Measurements from ENCODE around the gene FTO. TPM values are rescaled to one million over a fixed set of nuclear protein-coding genes. Genes with fewer than 3 reads are reported as not detected.

FTO gene
- total and polyA plus RNA-seq, 2 of the 8 experiments (the other 6 are each of a cell fraction or from before 2014, with no cell fraction given), result 34.5 to 59.8 TPM

DNA sequence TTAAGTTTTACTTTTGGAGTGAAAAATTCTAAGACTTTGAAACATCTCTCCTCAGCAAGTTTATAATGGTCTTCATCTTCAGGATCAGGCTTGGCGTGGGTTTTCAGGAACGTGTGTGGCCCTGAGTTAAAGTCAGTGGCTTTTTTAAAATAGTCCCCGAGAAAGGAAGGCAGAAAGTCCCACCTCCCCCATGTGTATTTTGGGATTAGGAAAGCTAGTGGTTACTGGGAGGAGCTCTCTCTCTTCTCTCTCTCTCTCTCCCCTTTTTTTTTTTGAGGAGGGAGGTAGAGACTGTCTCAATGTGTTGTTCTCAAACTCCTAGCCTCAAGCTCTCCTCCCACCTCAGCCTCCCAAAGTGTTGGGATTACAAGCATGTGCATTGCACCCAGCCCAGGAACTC, 369.4 kb downstream of the FTO start (continued):
- TF ChIP-seq, protein P1, sequence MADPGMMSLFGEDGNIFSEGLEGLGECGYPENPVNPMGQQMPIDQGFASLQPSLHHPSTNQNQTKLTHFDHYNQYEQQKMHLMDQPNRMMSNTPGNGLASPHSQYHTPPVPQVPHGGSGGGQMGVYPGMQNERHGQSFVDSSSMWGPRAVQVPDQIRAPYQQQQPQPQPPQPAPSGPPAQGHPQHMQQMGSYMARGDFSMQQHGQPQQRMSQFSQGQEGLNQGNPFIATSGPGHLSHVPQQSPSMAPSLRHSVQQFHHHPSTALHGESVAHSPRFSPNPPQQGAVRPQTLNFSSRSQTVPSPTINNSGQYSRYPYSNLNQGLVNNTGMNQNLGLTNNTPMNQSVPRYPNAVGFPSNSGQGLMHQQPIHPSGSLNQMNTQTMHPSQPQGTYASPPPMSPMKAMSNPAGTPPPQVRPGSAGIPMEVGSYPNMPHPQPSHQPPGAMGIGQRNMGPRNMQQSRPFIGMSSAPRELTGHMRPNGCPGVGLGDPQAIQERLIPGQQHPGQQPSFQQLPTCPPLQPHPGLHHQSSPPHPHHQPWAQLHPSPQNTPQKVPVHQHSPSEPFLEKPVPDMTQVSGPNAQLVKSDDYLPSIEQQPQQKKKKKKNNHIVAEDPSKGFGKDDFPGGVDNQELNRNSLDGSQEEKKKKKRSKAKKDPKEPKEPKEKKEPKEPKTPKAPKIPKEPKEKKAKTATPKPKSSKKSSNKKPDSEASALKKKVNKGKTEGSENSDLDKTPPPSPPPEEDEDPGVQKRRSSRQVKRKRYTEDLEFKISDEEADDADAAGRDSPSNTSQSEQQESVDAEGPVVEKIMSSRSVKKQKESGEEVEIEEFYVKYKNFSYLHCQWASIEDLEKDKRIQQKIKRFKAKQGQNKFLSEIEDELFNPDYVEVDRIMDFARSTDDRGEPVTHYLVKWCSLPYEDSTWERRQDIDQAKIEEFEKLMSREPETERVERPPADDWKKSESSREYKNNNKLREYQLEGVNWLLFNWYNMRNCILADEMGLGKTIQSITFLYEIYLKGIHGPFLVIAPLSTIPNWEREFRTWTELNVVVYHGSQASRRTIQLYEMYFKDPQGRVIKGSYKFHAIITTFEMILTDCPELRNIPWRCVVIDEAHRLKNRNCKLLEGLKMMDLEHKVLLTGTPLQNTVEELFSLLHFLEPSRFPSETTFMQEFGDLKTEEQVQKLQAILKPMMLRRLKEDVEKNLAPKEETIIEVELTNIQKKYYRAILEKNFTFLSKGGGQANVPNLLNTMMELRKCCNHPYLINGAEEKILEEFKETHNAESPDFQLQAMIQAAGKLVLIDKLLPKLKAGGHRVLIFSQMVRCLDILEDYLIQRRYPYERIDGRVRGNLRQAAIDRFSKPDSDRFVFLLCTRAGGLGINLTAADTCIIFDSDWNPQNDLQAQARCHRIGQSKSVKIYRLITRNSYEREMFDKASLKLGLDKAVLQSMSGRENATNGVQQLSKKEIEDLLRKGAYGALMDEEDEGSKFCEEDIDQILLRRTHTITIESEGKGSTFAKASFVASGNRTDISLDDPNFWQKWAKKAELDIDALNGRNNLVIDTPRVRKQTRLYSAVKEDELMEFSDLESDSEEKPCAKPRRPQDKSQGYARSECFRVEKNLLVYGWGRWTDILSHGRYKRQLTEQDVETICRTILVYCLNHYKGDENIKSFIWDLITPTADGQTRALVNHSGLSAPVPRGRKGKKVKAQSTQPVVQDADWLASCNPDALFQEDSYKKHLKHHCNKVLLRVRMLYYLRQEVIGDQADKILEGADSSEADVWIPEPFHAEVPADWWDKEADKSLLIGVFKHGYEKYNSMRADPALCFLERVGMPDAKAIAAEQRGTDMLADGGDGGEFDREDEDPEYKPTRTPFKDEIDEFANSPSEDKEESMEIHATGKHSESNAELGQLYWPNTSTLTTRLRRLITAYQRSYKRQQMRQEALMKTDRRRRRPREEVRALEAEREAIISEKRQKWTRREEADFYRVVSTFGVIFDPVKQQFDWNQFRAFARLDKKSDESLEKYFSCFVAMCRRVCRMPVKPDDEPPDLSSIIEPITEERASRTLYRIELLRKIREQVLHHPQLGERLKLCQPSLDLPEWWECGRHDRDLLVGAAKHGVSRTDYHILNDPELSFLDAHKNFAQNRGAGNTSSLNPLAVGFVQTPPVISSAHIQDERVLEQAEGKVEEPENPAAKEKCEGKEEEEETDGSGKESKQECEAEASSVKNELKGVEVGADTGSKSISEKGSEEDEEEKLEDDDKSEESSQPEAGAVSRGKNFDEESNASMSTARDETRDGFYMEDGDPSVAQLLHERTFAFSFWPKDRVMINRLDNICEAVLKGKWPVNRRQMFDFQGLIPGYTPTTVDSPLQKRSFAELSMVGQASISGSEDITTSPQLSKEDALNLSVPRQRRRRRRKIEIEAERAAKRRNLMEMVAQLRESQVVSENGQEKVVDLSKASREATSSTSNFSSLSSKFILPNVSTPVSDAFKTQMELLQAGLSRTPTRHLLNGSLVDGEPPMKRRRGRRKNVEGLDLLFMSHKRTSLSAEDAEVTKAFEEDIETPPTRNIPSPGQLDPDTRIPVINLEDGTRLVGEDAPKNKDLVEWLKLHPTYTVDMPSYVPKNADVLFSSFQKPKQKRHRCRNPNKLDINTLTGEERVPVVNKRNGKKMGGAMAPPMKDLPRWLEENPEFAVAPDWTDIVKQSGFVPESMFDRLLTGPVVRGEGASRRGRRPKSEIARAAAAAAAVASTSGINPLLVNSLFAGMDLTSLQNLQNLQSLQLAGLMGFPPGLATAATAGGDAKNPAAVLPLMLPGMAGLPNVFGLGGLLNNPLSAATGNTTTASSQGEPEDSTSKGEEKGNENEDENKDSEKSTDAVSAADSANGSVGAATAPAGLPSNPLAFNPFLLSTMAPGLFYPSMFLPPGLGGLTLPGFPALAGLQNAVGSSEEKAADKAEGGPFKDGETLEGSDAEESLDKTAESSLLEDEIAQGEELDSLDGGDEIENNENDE (IDR thresholded peaks at IDR 0.05; ENCODE audit: insufficient replicate concordance, low read length), result no peak
- TF ChIP-seq TAF7 (optimal IDR thresholded peaks at IDR 0.05; ENCODE audit: borderline replicate concordance, low read depth, low read length) (no peak), CBX8 (IDR thresholded peaks at IDR 0.05; ENCODE audit: borderline replicate concordance, low read depth, low read length) (no peak), JUN (IDR thresholded peaks at IDR 0.05; ENCODE audit: low read depth, low read length) (no peak), MAFK (IDR thresholded peaks at IDR 0.05; ENCODE audit: low read depth, low read length) (no peak), JUND (IDR thresholded peaks at IDR 0.05; ENCODE audit: low read length) (no peak)
- TF ChIP-seq, protein P2, sequence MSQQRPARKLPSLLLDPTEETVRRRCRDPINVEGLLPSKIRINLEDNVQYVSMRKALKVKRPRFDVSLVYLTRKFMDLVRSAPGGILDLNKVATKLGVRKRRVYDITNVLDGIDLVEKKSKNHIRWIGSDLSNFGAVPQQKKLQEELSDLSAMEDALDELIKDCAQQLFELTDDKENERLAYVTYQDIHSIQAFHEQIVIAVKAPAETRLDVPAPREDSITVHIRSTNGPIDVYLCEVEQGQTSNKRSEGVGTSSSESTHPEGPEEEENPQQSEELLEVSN (IDR thresholded peaks at IDR 0.05), result no peak

All from H1 (cell line).